ENCODE measurements around the gene GJC1.

Gene GJC1

DNA sequence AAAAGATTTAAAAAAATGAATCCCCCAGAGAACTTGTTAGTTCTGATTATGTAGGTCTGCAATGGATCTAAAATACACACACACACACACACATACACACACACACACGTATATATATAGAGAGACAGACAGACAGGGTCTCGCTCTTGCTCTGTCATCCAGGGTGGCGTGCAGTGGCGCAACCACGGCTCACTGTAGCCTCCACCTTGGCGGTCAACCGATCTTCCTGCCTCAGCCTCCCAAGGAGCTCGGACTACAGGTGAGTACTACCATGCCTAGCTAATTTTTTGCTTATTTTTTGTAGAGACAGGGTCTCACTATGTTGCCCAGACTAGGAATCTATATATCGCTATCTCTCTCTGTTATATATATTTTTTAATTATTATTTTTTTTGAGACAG, 33.4 kb downstream of the GJC1 start:
- DNase-seq (ENCODE audit: low spot score): no peak
- TF ChIP-seq CTCF (IDR thresholded peaks at IDR 0.05; ENCODE audit: extremely low read depth, missing control alignments): no peak

DNA sequence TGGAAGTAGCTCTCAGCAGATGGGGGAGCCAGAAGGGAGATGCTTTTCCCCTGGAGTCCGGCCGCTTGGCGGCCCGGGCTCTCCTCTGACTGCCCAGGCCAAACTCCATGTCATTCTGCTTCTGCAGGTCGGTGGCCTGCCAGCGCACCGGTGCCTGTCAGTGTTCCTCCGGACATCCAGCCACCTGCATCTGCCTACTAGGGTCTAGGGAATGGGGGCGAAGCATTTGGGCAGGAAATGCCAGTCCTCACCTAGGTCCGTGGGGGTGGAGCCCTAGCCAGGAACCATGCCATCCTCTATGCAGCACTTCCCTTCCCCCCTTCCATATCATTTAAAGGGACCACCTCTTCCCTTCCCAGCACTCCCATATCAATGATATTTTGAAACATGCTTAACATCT, 34.2 kb downstream of the GJC1 start:
- no peak for TF ChIP-seq CTCF (IDR thresholded peaks at IDR 0.05; ENCODE audit: extremely low read depth, missing control alignments)

GRCh38 chr17:44795421-44795820, 34.7 kb downstream of the GJC1 start:
- no peak for DNase-seq (ENCODE audit: low spot score)
- TF ChIP-seq CTCF (IDR thresholded peaks at IDR 0.05; ENCODE audit: extremely low read depth, missing control alignments): no peak

More for the DNA sequence above, 34.2 kb downstream of the GJC1 start:
- no peak for DNase-seq (ENCODE audit: low spot score)

GRCh38 chr17:44794851-44795413, 35.2 kb downstream of the GJC1 start:
- no peak for DNase-seq (ENCODE audit: low spot score)
- TF ChIP-seq CTCF (IDR thresholded peaks at IDR 0.05; ENCODE audit: extremely low read depth, missing control alignments): no peak

GRCh38 chr17:44793885-44794842, 35.9 kb downstream of the GJC1 start:
- TF ChIP-seq CTCF (IDR thresholded peaks at IDR 0.05; ENCODE audit: extremely low read depth, missing control alignments): no peak
- DNase-seq (ENCODE audit: low spot score): no peak

DNA sequence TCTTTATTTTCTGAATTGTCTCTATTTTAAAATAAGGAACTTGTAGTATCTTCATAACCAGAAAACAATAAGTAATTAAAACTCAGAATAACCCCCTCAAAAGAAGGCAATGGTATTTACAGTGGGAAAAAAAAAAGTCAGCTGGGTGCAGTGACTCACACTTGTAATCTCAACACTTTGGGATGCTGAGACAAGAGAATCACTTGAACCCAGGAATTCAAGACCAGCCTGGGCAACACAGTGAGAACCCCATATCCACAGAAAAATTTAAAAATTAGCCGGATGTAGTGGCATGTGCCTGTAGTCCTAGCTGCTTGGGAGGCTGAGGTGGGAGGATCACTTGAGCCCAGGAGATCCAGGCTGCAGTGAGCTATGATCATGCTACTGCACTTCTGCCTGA, 37.8 kb downstream of the GJC1 start:
- no peak for TF ChIP-seq CTCF (IDR thresholded peaks at IDR 0.05; ENCODE audit: extremely low read depth, missing control alignments)
- no peak for DNase-seq (ENCODE audit: low spot score)

- DNase-seq (ENCODE audit: low spot score): no peak
- no peak for TF ChIP-seq CTCF (IDR thresholded peaks at IDR 0.05; ENCODE audit: extremely low read depth, missing control alignments)
Observed at GRCh38 chr17:44788139-44788538, 41.9 kb downstream of the GJC1 start.
